Thyroid gland (tissue), 4 donors: ENCODE measurements around the gene RIBC2.

Experiments
- POLR2A ChIP-seq, 2 donors: fragments of 450-650 bp; IDR thresholded peaks; one replicate each; pipeline ENCODE4 v1.6.1; 2017; ENCODE audit warnings: antibody characterized with exemption in 2 of 2, mild to moderate bottlenecking in 2 of 2, moderate library complexity in 1 of 2
- TF ChIP-seq, protein P1 (sequence below), 6 experiments: fragments of 200-600 bp in 3 of 6; fragments of 450-650 bp in 3 of 6; sonication (generic) in 3 of 6; IDR thresholded peaks; one replicate each; pipeline ENCODE4 v1.5.1; 2016 to 2019; ENCODE audit warnings: antibody characterized with exemption in 6 of 6, mild to moderate bottlenecking in 2 of 6, inconsistent platforms in 1 of 6, moderate library complexity in 1 of 6

GRCh38 chr22:45472426-45472825 lies 58.9 kb downstream of the RIBC2 start:
- TF ChIP-seq, protein P1, sequence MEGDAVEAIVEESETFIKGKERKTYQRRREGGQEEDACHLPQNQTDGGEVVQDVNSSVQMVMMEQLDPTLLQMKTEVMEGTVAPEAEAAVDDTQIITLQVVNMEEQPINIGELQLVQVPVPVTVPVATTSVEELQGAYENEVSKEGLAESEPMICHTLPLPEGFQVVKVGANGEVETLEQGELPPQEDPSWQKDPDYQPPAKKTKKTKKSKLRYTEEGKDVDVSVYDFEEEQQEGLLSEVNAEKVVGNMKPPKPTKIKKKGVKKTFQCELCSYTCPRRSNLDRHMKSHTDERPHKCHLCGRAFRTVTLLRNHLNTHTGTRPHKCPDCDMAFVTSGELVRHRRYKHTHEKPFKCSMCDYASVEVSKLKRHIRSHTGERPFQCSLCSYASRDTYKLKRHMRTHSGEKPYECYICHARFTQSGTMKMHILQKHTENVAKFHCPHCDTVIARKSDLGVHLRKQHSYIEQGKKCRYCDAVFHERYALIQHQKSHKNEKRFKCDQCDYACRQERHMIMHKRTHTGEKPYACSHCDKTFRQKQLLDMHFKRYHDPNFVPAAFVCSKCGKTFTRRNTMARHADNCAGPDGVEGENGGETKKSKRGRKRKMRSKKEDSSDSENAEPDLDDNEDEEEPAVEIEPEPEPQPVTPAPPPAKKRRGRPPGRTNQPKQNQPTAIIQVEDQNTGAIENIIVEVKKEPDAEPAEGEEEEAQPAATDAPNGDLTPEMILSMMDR (IDR thresholded peaks at IDR 0.05): no peak
- no peak for TF ChIP-seq POLR2A (IDR thresholded peaks at IDR 0.05)
